Neutrophil (primary cell): Measurements from ENCODE around the gene RPS6KA2.
"Not testable (repeated sequence)": the region's sequence is repeated elsewhere in the genome, so short reads cannot be mapped to it uniquely, and the experiment has no call there.

ENCODE experiments used
- H3K27ac ChIP-seq: fragments of 200-600 bp; sonication (generic); 2 replicates; pipeline ENCODE4 v1.5.1; 2016; ENCODE audit warnings: mild to moderate bottlenecking, moderate library complexity
- H3K27me3 ChIP-seq: fragments of 200-600 bp; sonication (generic); 2 replicates; pipeline ENCODE4 v1.6.0; 2016; ENCODE audit warnings: mild to moderate bottlenecking
- H3K36me3 ChIP-seq: fragments of 200-600 bp; sonication (generic); 2 replicates; pipeline ENCODE4 v1.5.1; 2017
- H3K4me1 ChIP-seq, 2 experiments: fragments of 200-600 bp in 1 of 2; sonication (generic) in 1 of 2; 1 replicate in 1 of 2; 2 replicates in 1 of 2; pipeline versions ENCODE4 v1.5.1 to v1.6.1; 2013 to 2016; ENCODE audit warnings: low read depth in 1 of 2, low read length in 1 of 2, mild to moderate bottlenecking in 1 of 2, moderate library complexity in 1 of 2; ENCODE audit not compliant: control insufficient read depth in 1 of 2, insufficient read depth in 1 of 2
- H3K4me3 ChIP-seq, 2 experiments: fragments of 200-600 bp in 1 of 2; sonication (generic) in 1 of 2; 1 replicate in 1 of 2; 2 replicates in 1 of 2; pipeline ENCODE4 v1.5.1; 2013 to 2016; ENCODE audit warnings: low read depth in 1 of 2, low read length in 1 of 2, mild to moderate bottlenecking in 1 of 2, moderate library complexity in 1 of 2
- H3K9me3 ChIP-seq: fragments of 200-600 bp; sonication (generic); 2 replicates; pipeline ENCODE4 v1.5.1; 2016
- CTCF ChIP-seq: fragments of 200-600 bp; sonication (generic); IDR thresholded peaks from 2 replicates; pipeline ENCODE4 v1.5.1; 2016; ENCODE audit warnings: antibody characterized with exemption

RPS6KA2 gene

GRCh38 chr6:166637812-166638572 is 10.9 kb upstream of the RPS6KA2 start:
- Histone ChIP-seq H3K4me1 (peaks cover 16 to 40% of the 10 kb centered on the region in 2 experiments), H3K4me3 (no peak overlapping the region), H3K27ac (no peak overlapping the region), H3K36me3 (no peaks in the 10 kb centered on the region), H3K9me3 (no peaks in the 10 kb centered on the region), H3K27me3 (no peaks in the 10 kb centered on the region)
- no peak for TF ChIP-seq CTCF

GRCh38 chr6:166636934-166637333 is 9.9 kb upstream of the RPS6KA2 start:
- H3K4me1 ChIP-seq: peaks cover 20 to 38% of the 10 kb centered on the region in 2 experiments
- H3K27me3 ChIP-seq: no peaks in the 10 kb centered on the region
- H3K27ac ChIP-seq: no peak overlapping the region
- H3K36me3 ChIP-seq: no peaks in the 10 kb centered on the region
- H3K9me3 ChIP-seq: no peaks in the 10 kb centered on the region
- TF ChIP-seq CTCF: no peak
- H3K4me3 ChIP-seq: no peak overlapping the region

- Histone ChIP-seq H3K4me3 (no peak overlapping the region), H3K36me3 (no peaks in the 10 kb centered on the region), H3K4me1 (peaks cover 20 to 38% of the 10 kb centered on the region in 2 experiments), H3K9me3 (no peaks in the 10 kb centered on the region), H3K27ac (no peak overlapping the region), H3K27me3 (no peaks in the 10 kb centered on the region)
- no peak for TF ChIP-seq CTCF
Observed at GRCh38 chr6:166636191-166636933, 9.3 kb upstream of the RPS6KA2 start.

- Histone ChIP-seq H3K9me3 (no peaks in the 10 kb centered on the region), H3K27me3 (no peaks in the 10 kb centered on the region), H3K27ac (no peak overlapping the region), H3K4me1 (peaks cover 16 to 31% of the 10 kb centered on the region in 2 experiments), H3K36me3 (no peaks in the 10 kb centered on the region), H3K4me3 (no peak overlapping the region)
- no peak for TF ChIP-seq CTCF
Observed at GRCh38 chr6:166635013-166635970, 8.2 kb upstream of the RPS6KA2 start.

- not testable (repeated sequence) for H3K36me3 ChIP-seq, H3K4me3 ChIP-seq, H3K9me3 ChIP-seq, H3K27ac ChIP-seq, H3K27me3 ChIP-seq
- H3K4me1 ChIP-seq: peaks cover 14 to 25% of the 10 kb centered on the region in 2 experiments
Observed at GRCh38 chr6:166634581-166634980, 7.5 kb upstream of the RPS6KA2 start.
